Activated CD4-positive, alpha-beta T cell treated with anti-CD3 and anti-CD28 coated beads, Interleukin-2, amount 50 U/mL, for 24 hours (primary cell): ENCODE results near the gene PPP1CB.
"Not testable (repeated sequence)": the region's sequence is repeated elsewhere in the genome, so short reads cannot be mapped to it uniquely, and the experiment has no call there.

Experiments used
- DNase-seq, 2 donors: peaks; one replicate each; pipeline ENCODE4 v3.0.0-alpha.2; 2020; ENCODE audit warnings: low read depth in 1 of 2, low spot score in 1 of 2

The PPP1CB gene

GRCh38 chr2:28776471-28776870 lies 24.8 kb downstream of the PPP1CB start:
- no peak for DNase-seq

- DNase-seq: no peak
Observed at GRCh38 chr2:28778392-28778791, 26.8 kb downstream of the PPP1CB start.

GRCh38 chr2:28779001-28779400 lies 27.4 kb downstream of the PPP1CB start:
- no peak for DNase-seq

GRCh38 chr2:28780496-28780895 lies 28.9 kb downstream of the PPP1CB start:
- DNase-seq: no peak

- DNase-seq: no peak
Observed at GRCh38 chr2:28782423-28782822, 30.8 kb downstream of the PPP1CB start.

GRCh38 chr2:28784570-28784969 lies 32.9 kb downstream of the PPP1CB start:
- not testable (repeated sequence) for DNase-seq

GRCh38 chr2:28796620-28797019 lies 45.0 kb downstream of the PPP1CB start:
- no peak for DNase-seq

GRCh38 chr2:28801726-28802125 lies 50.1 kb downstream of the PPP1CB start:
- no peak for DNase-seq

- no peak for DNase-seq
Observed at GRCh38 chr2:28802975-28803429, 51.4 kb downstream of the PPP1CB start.

GRCh38 chr2:28809927-28810326 lies 58.3 kb downstream of the PPP1CB start:
- no peak for DNase-seq

GRCh38 chr2:28810384-28811285 lies 59.0 kb downstream of the PPP1CB start, which contains the start of gene SPDYA:
Gene SPDYA, plus strand, starts transcription at chr2:28810834. Its CDS starts 5,181 bp downstream, at chr2:28816015.
- peak; percentile 59 to 68 for DNase-seq

GRCh38 chr2:28818053-28818452 lies 66.4 kb downstream of the PPP1CB start:
- DNase-seq: no peak

- peak in 1 of 2 donors; percentile 63 for DNase-seq
Observed at GRCh38 chr2:28821295-28821958, 69.8 kb downstream of the PPP1CB start.

GRCh38 chr2:28822036-28822435 lies 70.4 kb downstream of the PPP1CB start:
- DNase-seq: no peak

- no peak for DNase-seq
Observed at GRCh38 chr2:28824207-28824606, 72.6 kb downstream of the PPP1CB start.

- no peak for DNase-seq
Observed at GRCh38 chr2:28824870-28825269, 73.2 kb downstream of the PPP1CB start.

- DNase-seq: no peak
Observed at GRCh38 chr2:28828382-28828781, 76.8 kb downstream of the PPP1CB start.

GRCh38 chr2:28833740-28834470 lies 82.3 kb downstream of the PPP1CB start:
- DNase-seq: no peak

- no peak for DNase-seq
Observed at GRCh38 chr2:28835781-28836180, 84.2 kb downstream of the PPP1CB start.

- DNase-seq: no peak
Observed at GRCh38 chr2:28838971-28839370, 87.3 kb downstream of the PPP1CB start.

GRCh38 chr2:28842042-28842441 lies 90.4 kb downstream of the PPP1CB start:
- DNase-seq: no peak
